ENCODE data around the gene NQO2.
"Not testable (repeated sequence)": the region's sequence is repeated elsewhere in the genome, so short reads cannot be mapped to it uniquely, and the experiment has no call there.

Gene NQO2

DNA sequence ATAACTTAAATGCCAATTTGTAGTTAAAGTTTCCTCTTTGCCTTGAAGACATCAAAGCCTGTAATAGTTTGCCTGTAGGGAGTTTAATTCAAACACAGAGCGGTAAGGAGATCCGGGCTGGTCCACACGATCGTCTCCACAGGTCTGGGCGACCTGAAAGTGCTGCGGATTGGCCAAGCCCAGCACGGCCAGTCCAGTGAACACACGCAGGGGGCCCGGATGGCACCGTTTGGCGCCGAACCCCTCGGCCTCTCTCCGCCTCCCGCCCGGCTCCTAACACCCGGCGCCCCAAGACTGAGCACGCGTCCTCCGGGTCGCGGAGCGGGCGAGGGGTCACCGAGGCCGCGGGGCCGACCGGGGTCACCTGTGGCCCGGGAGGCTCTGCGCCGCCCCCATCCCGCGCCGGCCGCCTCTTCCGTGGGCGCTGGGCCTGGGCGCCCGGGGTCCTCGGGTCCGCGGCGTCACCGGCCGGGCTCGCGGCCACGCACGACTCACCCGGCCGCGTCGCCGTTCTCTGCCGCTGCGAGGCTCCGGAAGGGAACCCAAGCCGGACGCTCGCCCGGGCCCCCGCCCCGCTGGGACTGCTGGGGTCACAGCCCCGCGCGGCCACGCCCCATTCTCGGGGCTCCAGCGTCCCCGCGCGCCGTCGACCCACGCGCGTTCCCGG lies 28.8 kb upstream of the NQO2 start:
- DNase-seq = peak; percentile 51

DNA sequence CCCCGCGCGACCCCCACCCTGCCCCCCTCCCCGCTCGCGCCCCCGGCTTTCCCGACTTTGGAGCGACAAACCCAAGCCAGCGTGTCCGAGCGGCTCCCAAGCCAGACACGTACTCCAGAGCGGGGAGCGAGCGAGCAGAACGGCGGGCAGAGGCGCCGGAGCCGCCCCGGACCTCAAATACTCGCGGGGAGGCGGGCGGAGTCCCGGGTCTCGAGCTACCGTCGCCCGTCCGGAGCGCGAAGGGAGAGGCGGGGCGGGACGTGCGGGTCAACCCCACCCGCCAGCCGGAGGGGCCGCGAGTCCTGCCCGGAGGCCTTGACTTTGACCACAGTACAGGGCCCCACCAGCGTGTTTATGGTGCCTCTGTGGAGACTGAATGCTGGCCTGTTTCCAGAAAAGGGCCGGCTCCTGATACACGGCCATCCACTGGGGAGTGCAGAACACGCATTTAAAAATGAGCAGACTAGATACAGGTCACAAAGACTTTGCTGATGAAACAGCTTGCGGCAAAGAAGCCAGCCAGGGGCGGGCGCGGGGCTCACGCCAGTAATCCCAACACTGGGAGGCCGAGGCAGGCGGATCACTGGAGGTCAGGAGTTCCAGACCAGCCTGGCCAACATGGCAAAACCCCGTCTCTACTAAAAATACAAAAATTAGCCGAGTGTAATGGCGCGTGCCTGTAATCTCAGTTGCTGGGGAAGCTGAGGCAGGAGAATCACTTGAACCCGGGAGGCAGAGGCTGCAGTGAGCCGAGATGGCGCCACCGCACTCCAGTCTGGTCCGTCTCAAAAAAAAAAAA lies 28.1 kb upstream of the NQO2 start, which contains the start of gene SERPINB6:
Gene SERPINB6, minus strand, starts transcription at position 148 of the 799 bp plus-strand sequence. CDS start 12,235 bp downstream, outside the sequence.
- DNase-seq = peak; percentile 36 to 49

GRCh38 chr6:2972219-2972487 lies 27.5 kb upstream of the NQO2 start:
- DNase-seq = not testable (repeated sequence)

DNA sequence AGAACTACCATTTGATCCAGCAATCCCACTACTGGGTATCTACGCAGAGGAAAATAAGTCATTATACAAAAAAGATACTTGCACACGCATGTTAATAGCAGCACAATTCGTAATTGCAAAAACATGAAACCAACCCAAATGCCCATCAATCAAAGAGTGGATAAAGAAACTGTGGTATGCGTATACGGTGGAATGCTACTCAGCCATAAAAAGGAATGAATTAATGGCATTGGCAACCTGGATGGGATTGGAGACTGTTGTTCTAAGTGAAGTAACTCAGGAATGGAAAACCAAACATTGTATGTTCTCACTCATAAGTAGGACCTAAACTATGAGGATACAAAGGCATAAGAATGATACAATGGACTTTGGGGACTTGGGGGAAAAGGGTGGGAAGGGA lies 27.0 kb upstream of the NQO2 start:
- not testable (repeated sequence) for DNase-seq

DNA sequence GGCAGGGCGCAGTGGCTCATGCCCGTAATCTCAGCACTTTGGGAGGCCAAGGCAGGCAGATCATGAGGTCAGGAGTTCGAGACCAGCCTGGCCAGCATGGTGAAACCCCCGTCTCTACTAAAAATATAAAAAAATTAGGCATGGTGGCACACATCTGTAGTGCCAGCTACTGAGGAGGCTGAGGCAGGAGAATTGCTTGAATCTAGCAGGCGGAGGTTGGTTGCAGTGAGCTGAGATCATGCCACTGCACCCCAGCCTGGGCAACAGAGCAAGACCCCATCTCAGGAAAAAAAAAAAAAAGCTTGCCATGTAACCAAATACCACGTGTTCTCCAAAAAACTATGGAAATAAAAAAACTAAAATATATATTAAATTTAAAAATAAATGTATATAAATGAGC lies 26.5 kb upstream of the NQO2 start:
- not testable (repeated sequence) for DNase-seq

DNA sequence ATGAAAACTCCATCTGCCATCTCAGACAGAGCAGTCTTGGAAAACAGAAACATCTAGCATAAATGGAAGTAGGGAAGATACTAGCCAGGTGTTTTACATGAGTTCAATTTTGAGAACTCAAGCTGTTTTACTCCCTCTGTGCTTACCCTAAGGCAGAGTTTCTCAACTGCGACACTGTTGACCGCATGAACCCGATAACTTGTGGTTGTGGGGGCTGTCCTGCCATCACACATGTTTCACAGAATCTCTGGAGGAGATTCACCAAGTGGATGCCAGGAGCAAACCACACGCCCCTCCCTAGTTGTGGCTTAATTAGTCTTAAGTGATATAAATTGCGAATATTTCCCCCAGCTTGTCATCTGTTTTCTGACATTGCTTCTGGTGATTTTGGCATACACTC lies 26.0 kb upstream of the NQO2 start:
- no peak for DNase-seq

DNA sequence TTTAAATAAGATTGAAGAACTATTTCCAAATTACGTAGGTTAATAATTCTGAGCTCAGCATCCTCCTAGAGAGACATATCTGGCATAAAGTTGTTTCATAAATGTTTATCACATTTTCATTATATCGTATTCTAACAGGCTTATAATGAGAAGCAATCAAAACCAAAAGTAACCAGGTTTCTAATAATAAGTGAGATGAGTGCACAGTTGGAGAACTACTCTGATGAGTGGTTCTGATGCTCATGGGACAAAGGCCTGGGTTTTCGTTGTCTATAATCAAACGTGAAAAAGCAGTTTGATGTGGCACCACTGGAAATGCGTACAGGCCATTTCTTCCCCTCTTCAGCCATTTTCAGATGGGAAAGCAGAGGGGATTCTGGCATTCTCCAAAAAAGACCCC lies 23.6 kb upstream of the NQO2 start:
- DNase-seq = no peak

DNA sequence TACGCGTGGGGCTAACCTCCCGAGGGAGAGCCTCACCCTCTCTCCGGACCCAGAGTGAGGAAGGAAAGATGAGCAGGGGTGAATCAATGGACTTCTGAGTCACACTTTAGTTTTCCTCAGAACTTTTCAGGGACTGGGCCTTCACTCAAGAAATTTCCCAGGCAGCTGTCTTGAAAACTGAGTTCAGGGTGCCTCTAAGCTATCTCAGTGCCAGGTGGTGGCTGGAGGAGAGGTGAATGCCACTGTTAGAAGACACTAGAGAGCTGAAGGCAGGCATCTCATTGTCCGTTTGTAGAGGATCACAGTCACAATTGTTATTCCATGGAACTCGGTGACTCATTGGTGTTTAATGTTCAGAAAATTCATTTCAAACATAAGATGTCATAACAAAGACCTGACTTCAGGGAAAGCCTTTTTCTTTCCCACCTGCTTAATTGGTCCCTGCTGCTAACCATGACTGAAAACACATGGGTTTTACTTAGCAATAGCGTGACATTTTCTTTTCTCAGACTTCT lies 23.1 kb upstream of the NQO2 start:
- DNase-seq = no peak

DNA sequence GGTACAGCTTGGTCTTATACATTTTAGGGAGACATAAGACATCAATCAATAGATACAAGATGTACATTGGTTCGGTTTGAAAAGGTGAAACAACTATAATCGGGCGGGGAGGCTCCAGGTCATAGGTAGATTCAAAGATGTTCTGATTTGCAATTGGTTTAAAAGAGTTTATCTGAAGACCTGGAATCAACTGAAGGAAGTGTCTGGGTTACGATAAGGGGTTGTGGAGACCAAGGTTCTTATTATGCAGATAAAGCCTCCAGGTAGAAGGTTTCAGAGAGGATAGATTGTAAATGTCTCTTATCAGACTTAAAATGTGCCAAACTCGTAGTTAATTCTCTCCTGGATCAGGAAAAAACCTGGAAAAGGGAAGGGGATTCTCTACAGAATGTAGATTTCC lies 22.4 kb upstream of the NQO2 start:
- DNase-seq = no peak

- no peak for DNase-seq
Observed at GRCh38 chr6:2977799-2978590, 21.7 kb upstream of the NQO2 start.

GRCh38 chr6:2978923-2979322 lies 20.8 kb upstream of the NQO2 start:
- DNase-seq = no peak

- no peak for DNase-seq
Observed at GRCh38 chr6:2979819-2980464, 19.8 kb upstream of the NQO2 start.

DNA sequence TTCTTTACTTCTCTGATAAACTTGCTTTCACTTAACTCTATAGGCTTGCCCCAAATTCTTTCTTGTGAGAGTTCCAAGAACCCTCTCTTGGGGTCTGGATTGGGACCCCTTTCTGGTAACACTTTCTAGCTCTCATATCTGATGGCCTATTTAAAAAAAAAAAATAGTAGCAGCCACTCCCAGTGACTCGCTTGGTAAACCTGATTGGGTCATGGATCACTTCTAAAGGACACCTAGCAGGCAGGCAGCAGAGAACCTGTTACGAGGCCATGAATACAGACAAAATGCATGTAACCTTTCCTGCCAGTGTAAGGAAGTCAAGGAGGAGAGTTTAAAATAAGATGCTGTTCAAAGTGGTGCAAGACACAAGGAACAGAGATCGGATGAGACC lies 19.2 kb upstream of the NQO2 start:
- no peak for DNase-seq

DNA sequence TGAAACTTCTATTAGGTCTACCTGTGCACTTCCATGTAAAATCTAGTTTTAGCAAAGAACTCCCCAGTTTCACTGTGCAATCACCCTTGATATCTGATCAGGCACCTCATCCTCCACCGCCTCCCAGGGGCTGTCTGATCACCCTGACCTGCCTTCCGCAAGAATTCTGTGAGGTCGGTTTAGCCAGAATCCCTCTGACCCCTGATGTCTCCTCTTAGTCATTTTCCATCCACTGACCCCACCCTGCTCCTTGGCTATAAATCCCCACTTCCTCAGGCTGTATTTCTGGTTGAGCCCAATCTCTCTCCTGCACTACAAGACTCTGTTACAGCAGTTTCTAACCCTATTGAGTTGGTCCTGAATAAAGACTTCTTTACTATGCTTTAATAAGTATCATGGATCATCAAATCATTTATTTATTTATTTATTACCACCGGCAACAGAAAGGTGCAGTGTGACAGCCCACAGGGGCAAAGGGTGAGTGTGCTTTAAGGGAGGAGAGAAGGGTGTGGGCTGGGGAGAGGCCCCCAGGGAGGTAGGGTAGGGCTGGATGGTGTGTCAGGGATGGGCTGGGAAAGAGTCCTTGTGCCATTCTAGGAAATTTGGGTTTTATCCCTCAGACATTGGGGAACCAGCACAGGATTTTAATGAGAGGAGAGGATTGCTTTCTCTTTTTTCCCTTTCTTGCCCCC lies 17.1 kb upstream of the NQO2 start:
- no peak for DNase-seq

DNA sequence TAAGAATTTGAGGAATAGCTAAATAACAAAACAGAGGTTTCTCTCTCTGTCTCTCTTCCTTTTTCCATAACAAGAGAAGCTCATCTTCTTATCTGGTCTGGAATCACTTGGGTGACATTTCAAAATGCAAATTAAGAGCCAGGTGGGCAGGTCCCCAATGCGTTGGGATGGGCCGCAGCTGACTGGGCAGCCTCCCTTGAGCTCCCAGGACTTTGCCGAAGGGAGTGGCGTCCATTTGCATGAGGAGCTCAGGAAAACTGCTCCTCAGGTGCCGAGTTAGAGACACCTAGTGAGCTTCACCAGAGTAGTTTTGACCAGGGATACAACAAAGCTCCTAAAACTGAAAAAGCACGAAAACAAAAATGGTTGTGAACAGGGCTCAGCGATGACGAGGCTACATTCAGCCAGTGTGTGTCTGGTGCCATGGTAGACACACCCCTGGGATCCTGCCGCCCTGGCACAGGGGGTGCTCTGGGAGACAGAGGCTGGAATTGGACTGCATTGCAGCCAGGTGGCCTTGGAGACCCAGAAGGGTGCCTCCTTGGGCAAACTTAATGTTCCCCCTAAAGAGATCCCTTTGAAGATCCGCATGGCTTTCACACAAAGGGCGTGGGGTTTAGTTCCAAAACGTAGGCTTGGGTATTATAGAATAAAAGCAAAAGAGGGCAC lies 14.8 kb upstream of the NQO2 start:
- DNase-seq = no peak

DNA sequence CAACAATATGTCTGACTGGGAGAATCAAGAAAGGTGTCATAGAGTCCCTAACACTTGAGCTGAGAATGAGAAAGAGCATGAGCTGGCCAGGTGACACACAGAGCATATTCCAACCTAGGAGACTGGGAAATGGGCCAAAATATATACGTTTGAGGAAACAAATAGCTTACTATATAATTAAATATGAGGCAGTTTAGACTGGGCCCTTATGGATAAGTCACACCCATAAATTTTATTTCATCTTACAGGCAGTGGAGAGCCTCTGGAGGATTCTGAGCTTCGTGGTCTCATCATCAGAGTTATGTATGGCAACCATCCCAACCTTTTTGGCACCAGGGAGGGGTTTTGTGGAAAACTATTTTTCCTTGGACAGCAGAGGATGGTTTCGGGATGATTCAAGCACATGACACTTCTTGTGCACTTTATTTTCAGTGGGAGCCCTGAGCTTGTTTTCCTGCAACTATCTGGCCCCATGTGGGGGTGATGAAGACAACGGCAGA lies 12.9 kb upstream of the NQO2 start:
- no peak for DNase-seq

- DNase-seq = no peak
Observed at GRCh38 chr6:2988094-2988425, 11.6 kb upstream of the NQO2 start.

DNA sequence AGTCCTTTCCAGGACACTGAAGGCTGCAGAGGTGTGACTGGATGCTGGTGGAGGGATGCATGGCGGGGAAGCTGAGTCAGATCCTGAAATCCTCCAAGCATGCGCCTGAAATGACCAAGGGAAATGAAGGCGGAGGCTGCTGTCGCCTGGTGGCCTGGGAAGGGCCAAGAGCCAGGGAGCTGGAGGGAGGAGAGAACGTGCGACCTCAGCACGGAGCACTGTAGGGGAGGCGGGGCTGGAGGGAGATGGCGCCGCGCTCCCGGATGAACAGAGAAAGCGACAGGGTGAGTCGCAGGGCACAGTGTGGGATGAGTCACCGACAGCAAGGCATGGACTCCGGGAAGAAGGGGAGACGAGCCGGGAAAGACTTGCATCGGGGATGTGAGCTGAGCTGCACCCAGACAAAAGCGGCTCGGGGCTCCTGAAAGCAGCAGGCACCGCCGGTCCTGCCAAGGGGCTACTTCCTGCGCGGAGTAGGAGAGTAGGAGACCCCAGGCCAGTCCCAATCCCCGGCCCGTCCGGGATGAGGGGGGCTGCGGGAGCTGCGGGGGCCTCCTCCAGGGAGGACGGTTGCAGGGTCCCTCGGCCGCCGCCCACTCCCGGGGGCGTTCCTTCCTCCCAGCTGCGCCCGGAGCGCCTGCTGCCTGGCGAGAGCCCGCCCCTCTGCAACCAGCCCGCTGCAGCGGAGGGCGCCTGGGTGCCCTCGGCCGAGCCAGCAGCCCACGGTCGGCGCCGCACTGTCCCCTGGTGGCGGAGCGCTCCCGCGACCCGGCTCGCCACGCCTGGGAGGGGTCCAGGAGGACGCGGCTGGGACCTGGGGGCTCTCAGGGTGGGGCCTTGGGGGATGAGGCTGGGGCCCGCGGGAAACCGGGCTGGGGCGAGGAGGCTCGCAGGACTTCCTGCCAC lies 11.0 kb upstream of the NQO2 start:
- DNase-seq = peak; percentile 75 to 89

- peak; percentile 88 to 96 for DNase-seq
Observed at GRCh38 chr6:2989332-2990247, 10.1 kb upstream of the NQO2 start.

Measured in inflammatory macrophage treated with lipopolysaccharide for 1 hour (primary cell).